ENCODE data around the gene SBF2.
A peak's percentile ranks its signal among the peaks of the same experiment; 100 is the strongest.

The SBF2 gene

DNA sequence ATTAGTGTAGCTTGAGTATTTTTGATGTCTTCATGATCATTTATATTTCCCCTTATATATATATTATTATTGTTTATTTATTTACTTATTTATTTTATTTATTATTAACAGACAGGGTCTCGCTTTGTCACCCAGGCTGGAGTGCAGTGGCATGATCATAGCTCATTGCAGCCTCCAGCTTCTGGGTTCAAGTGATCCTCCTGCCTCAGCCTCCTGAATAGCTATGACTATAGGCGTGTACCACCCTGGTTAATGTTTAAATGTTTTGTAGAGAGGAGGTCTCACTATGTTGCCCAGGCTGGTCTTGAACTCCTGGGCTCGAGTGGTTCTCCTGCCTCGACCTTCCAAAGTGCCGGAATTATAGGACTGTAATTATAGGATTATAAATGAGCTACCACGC lies 21.1 kb upstream of the SBF2 start:
- peaks cover 32% of the 10 kb centered on the region for H3K4me1 ChIP-seq (ENCODE audit: control insufficient read depth, insufficient read depth, low read length)

DNA sequence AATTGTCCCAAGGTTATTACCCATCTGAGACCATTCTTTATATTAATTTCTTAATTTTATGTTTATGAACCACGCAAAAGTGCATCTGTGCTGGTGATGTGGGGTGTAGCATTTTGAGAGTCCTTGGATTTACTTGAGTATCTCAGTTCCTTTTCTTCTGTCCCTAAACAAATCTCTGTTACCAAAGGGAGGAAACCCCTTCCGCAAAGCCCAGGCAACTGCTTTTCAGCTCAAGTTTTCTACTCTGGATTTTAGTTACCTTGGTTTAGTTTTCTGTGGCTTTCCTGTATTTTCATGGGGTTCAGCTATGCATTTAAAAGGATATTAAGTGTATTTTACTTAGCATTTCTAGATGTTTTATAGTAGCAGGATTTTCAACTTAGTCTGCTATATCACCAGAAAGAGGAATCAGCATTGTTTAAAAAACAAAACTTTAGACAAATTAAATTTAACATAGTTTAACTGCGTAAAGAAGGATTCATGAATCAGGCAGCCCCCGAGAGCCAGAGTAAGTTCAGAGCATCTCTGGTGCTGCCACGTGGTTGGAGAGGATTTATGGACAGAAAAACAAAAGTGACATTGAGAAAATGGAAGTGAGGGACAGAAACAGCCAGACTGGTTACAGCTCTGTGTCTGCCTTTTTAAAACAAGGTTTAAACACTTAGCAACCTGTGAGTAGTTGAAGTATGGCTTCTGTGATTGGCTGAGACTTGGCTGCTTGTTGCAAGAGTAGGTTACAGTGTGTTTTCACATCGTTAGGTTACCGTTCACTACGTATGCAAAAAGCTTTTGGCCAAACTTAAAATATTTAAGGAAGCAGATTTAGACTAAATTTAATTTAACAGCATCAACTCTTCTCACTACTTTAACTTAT lies 20.4 kb upstream of the SBF2 start:
- Histone ChIP-seq H3K4me1 (ENCODE audit: control insufficient read depth, insufficient read depth, low read length) (peaks cover 38% of the 10 kb centered on the region), H3K9ac (ENCODE audit: low read depth, low read length) (no peak overlapping the region), H3K27me3 (ENCODE audit: control insufficient read depth, insufficient read depth, low read length) (no peaks in the 10 kb centered on the region), H3K27ac (ENCODE audit: low read depth, low read length) (no peak overlapping the region), H3K4me3 (ENCODE audit: low read depth, low read length) (no peak overlapping the region), H3K36me3 (ENCODE audit: control insufficient read depth, insufficient read depth, low read length) (no peaks in the 10 kb centered on the region), H3K9me3 (ENCODE audit: control insufficient read depth, insufficient read depth, low read length) (no peaks in the 10 kb centered on the region)

More for the DNA sequence above, 21.1 kb upstream of the SBF2 start:
- H3K4me3 ChIP-seq (ENCODE audit: low read depth, low read length), result no peak overlapping the region
- no peaks in the 10 kb centered on the region for H3K36me3 ChIP-seq (ENCODE audit: control insufficient read depth, insufficient read depth, low read length)
- H3K9ac ChIP-seq (ENCODE audit: low read depth, low read length), result no peak overlapping the region
- H3K27me3 ChIP-seq (ENCODE audit: control insufficient read depth, insufficient read depth, low read length), result no peaks in the 10 kb centered on the region
- H3K27ac ChIP-seq (ENCODE audit: low read depth, low read length), result no peak overlapping the region
- H3K9me3 ChIP-seq (ENCODE audit: control insufficient read depth, insufficient read depth, low read length), result no peaks in the 10 kb centered on the region

DNA sequence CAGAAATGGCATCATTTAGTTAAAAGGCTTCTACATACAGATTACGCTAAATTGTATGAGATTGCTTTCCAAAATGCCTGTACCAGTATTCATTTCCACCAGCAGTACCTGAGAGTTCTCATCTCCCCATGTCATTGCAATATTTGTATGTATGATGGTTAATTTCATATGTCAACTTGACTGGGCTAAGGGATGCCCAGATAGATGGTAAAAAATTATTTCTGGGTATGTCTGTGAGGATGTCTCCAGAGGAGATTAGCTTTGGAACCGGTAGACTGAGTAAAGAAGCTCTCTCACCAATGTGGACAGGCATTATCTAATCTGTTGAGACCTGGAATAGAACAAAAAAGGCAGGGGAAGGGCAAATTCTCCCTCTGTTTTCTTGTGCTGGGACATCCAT lies 17.8 kb upstream of the SBF2 start:
- H3K36me3 ChIP-seq (ENCODE audit: control insufficient read depth, insufficient read depth, low read length), result peaks cover 3% of the 10 kb centered on the region; the same call in 1 of the 2 replicates
- peaks cover 33% of the 10 kb centered on the region for H3K4me1 ChIP-seq (ENCODE audit: control insufficient read depth, insufficient read depth, low read length)
- H3K27ac ChIP-seq (ENCODE audit: low read depth, low read length), result no peak overlapping the region
- H3K9me3 ChIP-seq (ENCODE audit: control insufficient read depth, insufficient read depth, low read length), result no peaks in the 10 kb centered on the region
- H3K4me3 ChIP-seq (ENCODE audit: low read depth, low read length), result no peak overlapping the region
- peaks cover 17% of the 10 kb centered on the region for H3K27me3 ChIP-seq (ENCODE audit: control insufficient read depth, insufficient read depth, low read length)
- no peak overlapping the region for H3K9ac ChIP-seq (ENCODE audit: low read depth, low read length)

DNA sequence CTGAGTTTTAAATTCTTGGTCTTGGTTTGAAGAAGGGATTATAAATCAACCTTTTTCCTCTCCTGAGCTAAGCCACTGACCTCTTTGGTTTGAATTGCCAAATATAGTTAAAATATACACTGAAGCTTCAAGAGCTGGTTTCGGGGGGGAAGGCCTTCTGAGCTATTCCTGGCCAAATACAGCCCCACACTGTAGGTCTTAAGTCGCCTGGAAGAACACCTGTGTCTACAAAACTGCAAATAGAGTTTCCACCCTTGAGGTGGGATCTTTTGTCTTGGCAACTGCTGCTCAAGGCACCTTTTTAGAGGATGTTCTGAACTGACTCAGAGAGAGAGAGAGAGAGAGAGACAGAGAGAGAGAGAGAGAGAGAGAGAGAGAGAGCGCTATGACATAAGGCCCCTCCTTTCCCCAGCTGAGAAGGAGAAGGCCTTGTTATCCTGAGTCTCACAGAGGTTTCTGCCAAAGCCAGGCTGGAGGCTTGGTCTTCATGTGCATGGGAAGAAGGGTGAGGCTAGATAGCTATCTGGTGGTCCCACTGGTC lies 16.4 kb upstream of the SBF2 start:
- Histone ChIP-seq H3K36me3 (ENCODE audit: control insufficient read depth, insufficient read depth, low read length) (peaks cover 11% of the 10 kb centered on the region; the same call in 1 of the 2 replicates), H3K9ac (ENCODE audit: low read depth, low read length) (no peak overlapping the region), H3K9me3 (ENCODE audit: control insufficient read depth, insufficient read depth, low read length) (no peaks in the 10 kb centered on the region), H3K4me1 (ENCODE audit: control insufficient read depth, insufficient read depth, low read length) (peaks cover 33% of the 10 kb centered on the region), H3K4me3 (ENCODE audit: low read depth, low read length) (no peak overlapping the region), H3K27me3 (ENCODE audit: control insufficient read depth, insufficient read depth, low read length) (peaks cover 30% of the 10 kb centered on the region), H3K27ac (ENCODE audit: low read depth, low read length) (peak overlapping the region; percentile 92)

DNA sequence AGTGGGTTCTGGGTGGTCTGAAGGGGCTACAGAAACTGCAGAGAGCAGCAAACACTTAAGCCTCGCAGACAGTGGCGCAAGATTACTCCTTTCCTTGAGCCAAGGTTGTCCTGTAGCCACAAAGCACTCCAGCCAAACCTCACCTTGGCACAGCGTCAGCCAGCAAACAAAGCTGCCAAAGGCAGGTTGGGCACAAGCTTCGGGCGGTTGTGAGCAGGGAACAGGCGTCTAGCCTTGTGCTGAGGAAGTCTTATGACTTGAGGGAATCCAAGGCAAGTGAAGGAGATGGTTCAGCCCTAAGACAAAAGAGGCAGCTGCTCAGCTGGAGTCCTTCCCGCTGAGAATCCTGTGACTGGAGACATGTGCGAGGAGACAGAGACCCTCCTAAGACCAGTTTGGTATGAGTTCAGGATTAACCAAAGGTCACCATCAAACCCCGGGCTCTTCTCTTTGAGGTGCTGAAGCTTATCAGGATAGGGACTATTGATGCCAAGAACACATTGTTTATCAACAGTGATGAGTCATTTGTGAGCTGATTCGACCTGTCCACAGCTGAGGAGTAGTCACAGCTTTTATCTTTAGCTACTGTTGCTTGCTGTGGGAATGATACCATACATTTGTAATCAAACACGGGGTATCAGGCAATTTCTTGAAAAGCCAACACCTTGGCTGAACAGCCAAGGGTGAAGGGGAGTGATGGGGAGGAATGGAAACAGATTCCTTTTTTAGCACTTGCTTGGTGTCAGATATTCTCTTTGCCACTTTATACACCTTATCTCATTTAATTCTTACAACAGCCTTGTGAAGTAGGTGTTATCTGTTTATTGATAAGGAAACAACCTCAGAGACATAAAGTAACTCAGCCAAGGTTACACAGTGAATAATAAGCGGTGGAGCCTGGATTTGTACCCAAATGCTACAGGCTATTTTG lies 15.4 kb upstream of the SBF2 start:
- Histone ChIP-seq H3K27ac (ENCODE audit: low read depth, low read length) (peak overlapping the region; percentile 92), H3K4me3 (ENCODE audit: low read depth, low read length) (0 out of 2 replicates have a peak overlapping the region, but pooled peaks have one; percentile 7), H3K4me1 (ENCODE audit: control insufficient read depth, insufficient read depth, low read length) (peaks cover 29% of the 10 kb centered on the region), H3K9ac (ENCODE audit: low read depth, low read length) (peak overlapping the region; percentile 29), H3K9me3 (ENCODE audit: control insufficient read depth, insufficient read depth, low read length) (no peaks in the 10 kb centered on the region), H3K27me3 (ENCODE audit: control insufficient read depth, insufficient read depth, low read length) (peaks cover 35% of the 10 kb centered on the region), H3K36me3 (ENCODE audit: control insufficient read depth, insufficient read depth, low read length) (peaks cover 11% of the 10 kb centered on the region; the same call in 1 of the 2 replicates)

DNA sequence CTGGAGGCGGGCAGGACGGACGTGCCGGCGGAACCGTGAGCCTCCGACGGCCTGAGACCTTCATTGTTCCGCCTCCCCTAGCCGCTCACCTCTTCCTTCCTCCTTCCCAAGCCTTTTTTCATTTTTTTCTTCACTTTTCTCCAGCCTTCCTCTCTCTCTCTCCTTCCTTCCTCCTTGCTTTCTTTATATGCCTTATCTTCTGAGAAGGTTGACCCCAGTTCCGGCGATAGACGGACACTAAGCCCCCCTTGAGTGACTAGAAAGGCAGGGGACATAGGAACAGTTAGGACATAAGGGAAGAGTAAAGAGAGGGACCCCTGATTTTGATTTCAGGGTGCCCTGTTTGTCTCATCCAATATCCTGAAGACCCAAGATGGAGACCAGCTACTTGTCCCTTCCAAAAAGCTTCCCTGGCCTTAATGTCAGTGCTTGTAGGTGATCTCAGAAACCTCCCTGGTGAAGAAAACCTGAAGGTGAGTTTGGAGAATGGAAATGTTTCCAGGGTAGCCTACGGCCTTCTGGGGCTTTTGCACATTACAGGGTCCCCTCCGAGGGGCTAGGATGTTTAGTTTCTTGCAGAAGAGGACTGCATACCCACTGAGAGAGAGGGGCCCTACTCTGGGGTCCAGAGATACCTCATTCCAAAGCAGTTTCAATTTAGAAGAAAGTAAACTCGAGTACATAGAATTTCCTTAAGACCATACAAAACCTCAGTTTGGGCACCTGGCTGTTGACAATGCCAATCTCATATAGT lies 14.4 kb upstream of the SBF2 start:
- peak overlapping the region; percentile 74 for H3K9ac ChIP-seq (ENCODE audit: low read depth, low read length)
- peaks cover 41% of the 10 kb centered on the region for H3K27me3 ChIP-seq (ENCODE audit: control insufficient read depth, insufficient read depth, low read length)
- H3K4me1 ChIP-seq (ENCODE audit: control insufficient read depth, insufficient read depth, low read length), result peaks cover 25% of the 10 kb centered on the region
- no peaks in the 10 kb centered on the region for H3K9me3 ChIP-seq (ENCODE audit: control insufficient read depth, insufficient read depth, low read length)
- peaks cover 11% of the 10 kb centered on the region; the same call in 1 of the 2 replicates for H3K36me3 ChIP-seq (ENCODE audit: control insufficient read depth, insufficient read depth, low read length)
- H3K4me3 ChIP-seq (ENCODE audit: low read depth, low read length), result peak overlapping the region; percentile 80
- peak overlapping the region; percentile 92 for H3K27ac ChIP-seq (ENCODE audit: low read depth, low read length)

DNA sequence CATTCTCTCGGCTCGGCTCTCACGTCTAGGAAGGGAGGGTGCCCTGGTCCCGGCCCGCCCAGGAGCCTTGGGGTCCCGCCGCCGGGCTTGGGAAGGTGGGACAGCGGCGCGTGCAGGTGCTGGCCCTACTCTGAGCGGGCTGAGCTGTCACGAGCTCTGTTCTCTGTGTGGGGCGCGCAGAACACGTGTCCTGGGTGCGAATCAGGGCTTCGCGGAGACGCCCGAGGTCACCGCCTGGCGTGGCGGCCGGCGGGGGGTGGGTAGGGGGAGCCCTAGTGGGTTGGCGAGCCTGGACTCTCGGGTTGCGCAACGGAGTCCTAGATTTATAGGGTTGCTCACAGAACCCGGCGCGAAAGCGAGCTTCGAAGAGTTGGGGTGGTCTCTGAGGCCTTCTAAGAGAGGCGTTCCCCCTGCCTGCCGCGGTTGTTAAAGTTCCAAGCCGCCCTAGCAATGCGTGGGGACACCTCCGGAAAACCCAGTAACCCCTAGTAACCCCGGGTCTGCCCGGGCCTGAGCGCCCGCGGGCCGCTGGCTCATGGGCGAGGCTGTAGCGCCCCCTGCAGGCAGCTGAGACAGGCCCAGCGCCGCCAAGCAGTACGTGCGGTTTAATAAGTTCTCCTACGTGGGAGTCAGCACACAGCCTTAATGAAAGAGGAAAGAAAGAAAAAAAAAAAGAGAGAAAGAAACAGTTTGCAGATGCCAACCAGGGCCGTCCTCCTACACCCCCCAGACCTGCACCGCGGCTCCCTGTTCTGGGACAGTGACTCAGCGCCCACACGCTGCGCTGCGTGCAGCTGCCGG lies 13.6 kb upstream of the SBF2 start:
- peak overlapping the region; percentile 92 for H3K27ac ChIP-seq (ENCODE audit: low read depth, low read length)
- peak overlapping the region; percentile 80 for H3K4me3 ChIP-seq (ENCODE audit: low read depth, low read length)
- no peaks in the 10 kb centered on the region for H3K9me3 ChIP-seq (ENCODE audit: control insufficient read depth, insufficient read depth, low read length)
- peaks cover 49% of the 10 kb centered on the region for H3K27me3 ChIP-seq (ENCODE audit: control insufficient read depth, insufficient read depth, low read length)
- peaks cover 25% of the 10 kb centered on the region for H3K4me1 ChIP-seq (ENCODE audit: control insufficient read depth, insufficient read depth, low read length)
- peak overlapping the region; percentile 74 for H3K9ac ChIP-seq (ENCODE audit: low read depth, low read length)
- peaks cover 11% of the 10 kb centered on the region; the same call in 1 of the 2 replicates for H3K36me3 ChIP-seq (ENCODE audit: control insufficient read depth, insufficient read depth, low read length)

DNA sequence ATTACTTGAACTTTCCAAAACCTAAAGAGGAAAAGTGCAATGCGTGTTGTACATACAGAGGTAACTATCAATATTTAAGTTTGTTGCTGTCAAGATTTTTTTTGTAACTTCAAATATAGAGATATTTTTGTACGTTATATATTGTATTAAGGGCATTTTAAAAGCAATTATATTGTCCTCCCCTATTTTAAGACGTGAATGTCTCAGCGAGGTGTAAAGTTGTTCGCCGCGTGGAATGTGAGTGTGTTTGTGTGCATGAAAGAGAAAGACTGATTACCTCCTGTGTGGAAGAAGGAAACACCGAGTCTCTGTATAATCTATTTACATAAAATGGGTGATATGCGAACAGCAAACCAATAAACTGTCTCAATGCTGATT lies 13.0 kb upstream of the SBF2 start:
- H3K27ac ChIP-seq (ENCODE audit: low read depth, low read length), result peak overlapping the region; percentile 92
- H3K9ac ChIP-seq (ENCODE audit: low read depth, low read length), result peak overlapping the region; percentile 74
- H3K4me1 ChIP-seq (ENCODE audit: control insufficient read depth, insufficient read depth, low read length), result peaks cover 31% of the 10 kb centered on the region
- H3K4me3 ChIP-seq (ENCODE audit: low read depth, low read length), result peak overlapping the region; percentile 80
- no peaks in the 10 kb centered on the region for H3K9me3 ChIP-seq (ENCODE audit: control insufficient read depth, insufficient read depth, low read length)
- peaks cover 55% of the 10 kb centered on the region for H3K27me3 ChIP-seq (ENCODE audit: control insufficient read depth, insufficient read depth, low read length)
- H3K36me3 ChIP-seq (ENCODE audit: control insufficient read depth, insufficient read depth, low read length), result peaks cover 11% of the 10 kb centered on the region; the same call in 1 of the 2 replicates

DNA sequence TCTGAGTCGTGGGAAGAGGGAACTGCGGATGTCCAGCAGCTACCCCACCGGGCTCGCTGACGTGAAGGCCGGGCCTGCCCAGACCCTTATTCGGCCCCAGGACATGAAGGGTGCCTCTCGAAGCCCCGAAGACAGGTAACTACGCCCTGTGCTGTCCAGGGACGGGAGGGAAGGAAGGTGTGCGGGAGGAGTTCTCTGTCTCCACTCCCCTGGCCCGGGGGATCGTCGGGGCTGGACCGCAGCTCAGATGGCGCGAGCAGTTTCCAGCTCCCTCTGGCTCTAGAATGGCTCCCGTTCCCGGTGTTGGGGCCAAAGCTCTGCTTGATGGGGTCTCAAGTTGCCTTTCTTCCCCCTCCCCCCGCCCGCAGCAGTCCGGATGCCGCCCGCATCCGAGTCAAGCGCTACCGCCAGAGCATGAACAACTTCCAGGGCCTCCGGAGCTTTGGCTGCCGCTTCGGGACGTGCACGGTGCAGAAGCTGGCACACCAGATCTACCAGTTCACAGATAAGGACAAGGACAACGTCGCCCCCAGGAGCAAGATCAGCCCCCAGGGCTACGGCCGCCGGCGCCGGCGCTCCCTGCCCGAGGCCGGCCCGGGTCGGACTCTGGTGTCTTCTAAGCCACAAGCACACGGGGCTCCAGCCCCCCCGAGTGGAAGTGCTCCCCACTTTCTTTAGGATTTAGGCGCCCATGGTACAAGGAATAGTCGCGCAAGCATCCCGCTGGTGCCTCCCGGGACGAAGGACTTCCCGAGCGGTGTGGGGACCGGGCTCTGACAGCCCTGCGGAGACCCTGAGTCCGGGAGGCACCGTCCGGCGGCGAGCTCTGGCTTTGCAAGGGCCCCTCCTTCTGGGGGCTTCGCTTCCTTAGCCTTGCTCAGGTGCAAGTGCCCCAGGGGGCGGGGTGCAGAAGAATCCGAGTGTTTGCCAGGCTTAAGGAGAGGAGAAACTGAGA lies 12.2 kb upstream of the SBF2 start:
- Histone ChIP-seq H3K36me3 (ENCODE audit: control insufficient read depth, insufficient read depth, low read length) (peaks cover 11% of the 10 kb centered on the region; the same call in 1 of the 2 replicates), H3K27me3 (ENCODE audit: control insufficient read depth, insufficient read depth, low read length) (peaks cover 63% of the 10 kb centered on the region), H3K9me3 (ENCODE audit: control insufficient read depth, insufficient read depth, low read length) (no peaks in the 10 kb centered on the region), H3K9ac (ENCODE audit: low read depth, low read length) (peak overlapping the region; percentile 74), H3K27ac (ENCODE audit: low read depth, low read length) (peak overlapping the region; percentile 92), H3K4me1 (ENCODE audit: control insufficient read depth, insufficient read depth, low read length) (peaks cover 36% of the 10 kb centered on the region), H3K4me3 (ENCODE audit: low read depth, low read length) (peak overlapping the region; percentile 80)
